HepG2 (cell line): Measurements from ENCODE around the gene HOXC4. TPM values are rescaled to one million over a fixed set of nuclear protein-coding genes. Genes with fewer than 3 reads are reported as not detected.

Experiments used
- ATAC-seq: fragments of 200-7000 bp; cut with Tn5 transposase; 3 replicates; pipeline ENCODE4 v1.9.1; 2020; ENCODE audit warnings: mild to moderate bottlenecking, moderate library complexity
- BruUV-seq: library from RNA; stranded (reverse); fragments of 400-500 nt; replicated peaks from 2 replicates; lab custom pipeline; 2021; lab: Mats Ljungman, UMichigan
- CTCF ChIA-PET: fragments of 300-600 bp; formaldehyde crosslinking; extraction: SDS; loops from one replicate; lab custom pipeline; 2021; ENCODE audit warnings: low total read pairs, inconsistent platforms, low intra/inter-chr PET ratio; lab: Yijun Ruan, JAX
- POLR2A ChIA-PET: fragments of 350-600 bp; sonication (Branson Sonifier 250); formaldehyde crosslinking; loops from one replicate; lab custom pipeline; 2020; ENCODE audit warnings: antibody characterized with exemption, inconsistent platforms; lab: Yijun Ruan, JAX
- DNase-seq: peaks from one replicate; pipeline ENCODE4 v3.0.0-alpha.2; 2015; ENCODE audit warnings: low spot score
- FAIRE-seq: peaks from 3 replicates; lab custom pipeline; 2011; peaks lifted over from hg19 to GRCh38; lab: Jason Lieb, UNC
- H2AFZ ChIP-seq: one replicate; pipeline ENCODE4 v1.6.1; 2011; ENCODE audit warnings: low read length, inconsistent platforms
- H3K27ac ChIP-seq: fragments of 300-600 bp; 3 replicates; pipeline ENCODE4 v1.8.0; 2011; ENCODE audit warnings: mixed run types, mild to moderate bottlenecking, mixed read lengths, low read length, inconsistent platforms; ENCODE audit not compliant: insufficient read depth; ENCODE audit errors: extremely low read length
- H3K27me3 ChIP-seq, 2 experiments: fragments of 200-600 bp in 1 of 2; 2 replicates in 1 of 2; 3 replicates in 1 of 2; pipeline versions ENCODE4 v1.6.0 to v1.8.0; 2011; ENCODE audit warnings: low read length in 2 of 2, mild to moderate bottlenecking in 2 of 2, moderate library complexity in 2 of 2, inconsistent platforms in 1 of 2; ENCODE audit not compliant: insufficient read depth in 2 of 2, control insufficient read depth in 1 of 2
- H3K36me3 ChIP-seq, 2 experiments: fragments of 200-600 bp in 1 of 2; replicated peaks in 1 of 2; 2 replicates in 1 of 2; 3 replicates in 1 of 2; pipeline versions ENCODE4 v1.5.1 to v1.8.0; 2011; ENCODE audit warnings: low read length in 2 of 2, inconsistent platforms in 1 of 2; ENCODE audit not compliant: insufficient read depth in 2 of 2, control insufficient read depth in 1 of 2
- H3K4me1 ChIP-seq: 2 replicates; pipeline ENCODE4 v1.5.1; 2012; ENCODE audit warnings: low read length, inconsistent platforms; ENCODE audit not compliant: insufficient read depth
- H3K4me2 ChIP-seq: 2 replicates; pipeline ENCODE4 v1.6.0; 2011; ENCODE audit warnings: low read depth, low read length, inconsistent platforms
- H3K4me3 ChIP-seq, 3 experiments: fragments of 200-600 bp in 1 of 3; sonication (generic), shearing (Covaris generic) in 1 of 3; replicated peaks in 1 of 3; 2 replicates each; pipeline ENCODE4 v1.5.1; 2011 to 2016; ENCODE audit warnings: low read length in 3 of 3, inconsistent platforms in 2 of 3, low read depth in 2 of 3, mild to moderate bottlenecking in 2 of 3, control low read depth in 1 of 3, mixed read lengths in 1 of 3; ENCODE audit not compliant: insufficient read depth in 1 of 3
- H3K79me2 ChIP-seq: one replicate; pipeline ENCODE4 v1.6.1; 2011; ENCODE audit warnings: low read length, inconsistent platforms; ENCODE audit not compliant: insufficient read depth
- H3K9ac ChIP-seq: 2 replicates; pipeline ENCODE4 v1.6.0; 2011; ENCODE audit warnings: mild to moderate bottlenecking, low read depth, low read length, inconsistent platforms; ENCODE audit not compliant: insufficient read depth
- H3K9me3 ChIP-seq: 2 replicates; pipeline ENCODE4 v1.5.1; 2012; ENCODE audit warnings: mild to moderate bottlenecking, low read length
- H4K20me1 ChIP-seq: 2 replicates; pipeline ENCODE4 v1.6.0; 2011; ENCODE audit warnings: inconsistent platforms, mild to moderate bottlenecking, low read length, moderate library complexity; ENCODE audit not compliant: insufficient read depth
- MXD3 ChIP-seq: IDR thresholded peaks from 2 replicates; pipeline ENCODE4 v1.6.1; 2016; ENCODE audit warnings: mild to moderate bottlenecking, missing biosample characterization, missing genetic modification reagents
- RFX1 ChIP-seq: fragments of 450-650 bp; IDR thresholded peaks from 2 replicates; pipeline ENCODE4 v1.6.1; 2017
- SKIL ChIP-seq: sonication (generic); formaldehyde crosslinking; IDR thresholded peaks from 2 replicates; pipeline ENCODE4 v1.8.0; 2022; ENCODE audit warnings: missing genetic modification reagents, mild to moderate bottlenecking, moderate library complexity, borderline replicate concordance
- SNAPC5 ChIP-seq: sonication (generic); formaldehyde crosslinking; IDR thresholded peaks from 2 replicates; pipeline ENCODE4 v1.8.1; 2023; ENCODE audit warnings: mild to moderate bottlenecking, missing genetic modification reagents, borderline replicate concordance
- U2AF1 ChIP-seq: fragments of 200-400 bp; formaldehyde crosslinking; optimal IDR thresholded peaks from 2 replicates; pipeline ENCODE3; 2017; ENCODE audit warnings: mild to moderate bottlenecking, low read depth, low read length
- ZFAT ChIP-seq: sonication (generic); formaldehyde crosslinking; conservative IDR thresholded peaks from 2 replicates; pipeline ENCODE4 v1.8.1; 2023; ENCODE audit warnings: missing genetic modification reagents, inconsistent platforms
- ZFP36 ChIP-seq: fragments of 150-350 bp; IDR thresholded peaks from 2 replicates; pipeline ENCODE4 v1.6.1; 2018; ENCODE audit warnings: borderline replicate concordance, low read length, low read depth; ENCODE audit not compliant: partially characterized antibody
- ZNF446 ChIP-seq: sonication (generic); formaldehyde crosslinking; IDR thresholded peaks from 2 replicates; pipeline ENCODE4 v1.5.0; 2020; ENCODE audit warnings: mild to moderate bottlenecking, missing genetic modification reagents
- ZNF740 ChIP-seq: sonication (generic); formaldehyde crosslinking; IDR thresholded peaks from 2 replicates; pipeline ENCODE4 v1.4.0; 2020; ENCODE audit warnings: missing genetic modification reagents
- WGBS: methylation state at CpG from one replicate; pipeline ENCODE4 v1.1.6; 2017; ENCODE audit warnings: low lambda C conversion rate; 5-methylcytosine and 5-hydroxymethylcytosine counted together
- in situ Hi-C: cut with HindIII; loops from 2 replicates; pipeline ENCODE4 v1.10.0; 2017; ENCODE audit warnings: low pct_unique_long_range_greater_than_20kb; ENCODE audit not compliant: extremely low pct_ligation_motif_present
- intact Hi-C: fragments of 100-400 bp; cut with micrococcal nuclease; formaldehyde crosslinking; loops from one replicate; pipeline ENCODE4 v1.10.0; 2022; ENCODE audit not compliant: unreplicated experiment
- polyA plus RNA-seq, 8 experiments: library from polyadenylated mRNA; depleted of rRNA in 3 of 8; stranded (reverse) in 7 of 8; unstranded in 1 of 8; fragments of >200 nt; fragmentation: Illumina TruSeq in 4 of 8; extraction: Trizol in 4 of 8; gene quantifications; 2 replicates each; pipeline versions ENCODE4 v1.2.1 to v1.2.3, GENCODE V29; 2011 to 2016; ENCODE audit warnings: low read depth in 4 of 8, missing spikeins in 1 of 8, mixed read lengths in 1 of 8; ENCODE audit not compliant: insufficient read depth in 1 of 8
- total RNA-seq, 5 experiments: library from RNA; depleted of rRNA; stranded (reverse); fragments of >200 nt; fragmentation: Illumina TruSeq; extraction: Trizol; gene quantifications; 2 replicates each; pipeline ENCODE4 v1.2.3, GENCODE V29; 2016; ENCODE audit warnings: low read depth in 1 of 5
- TF ChIP-seq, protein P1 (sequence below): sonication (generic); formaldehyde crosslinking; conservative IDR thresholded peaks from 2 replicates; pipeline ENCODE4 v1.4.0; 2020; ENCODE audit warnings: mild to moderate bottlenecking, missing genetic modification reagents, moderate library complexity
- TF ChIP-seq, protein P2 (sequence below): IDR thresholded peaks from 2 replicates; pipeline ENCODE4 v1.6.1; 2016

Gene HOXC4
- total and polyA plus RNA-seq, 2 of the 13 experiments (the other 11 are each of a cell fraction or from before 2014, with no cell fraction given) = not detected

DNA sequence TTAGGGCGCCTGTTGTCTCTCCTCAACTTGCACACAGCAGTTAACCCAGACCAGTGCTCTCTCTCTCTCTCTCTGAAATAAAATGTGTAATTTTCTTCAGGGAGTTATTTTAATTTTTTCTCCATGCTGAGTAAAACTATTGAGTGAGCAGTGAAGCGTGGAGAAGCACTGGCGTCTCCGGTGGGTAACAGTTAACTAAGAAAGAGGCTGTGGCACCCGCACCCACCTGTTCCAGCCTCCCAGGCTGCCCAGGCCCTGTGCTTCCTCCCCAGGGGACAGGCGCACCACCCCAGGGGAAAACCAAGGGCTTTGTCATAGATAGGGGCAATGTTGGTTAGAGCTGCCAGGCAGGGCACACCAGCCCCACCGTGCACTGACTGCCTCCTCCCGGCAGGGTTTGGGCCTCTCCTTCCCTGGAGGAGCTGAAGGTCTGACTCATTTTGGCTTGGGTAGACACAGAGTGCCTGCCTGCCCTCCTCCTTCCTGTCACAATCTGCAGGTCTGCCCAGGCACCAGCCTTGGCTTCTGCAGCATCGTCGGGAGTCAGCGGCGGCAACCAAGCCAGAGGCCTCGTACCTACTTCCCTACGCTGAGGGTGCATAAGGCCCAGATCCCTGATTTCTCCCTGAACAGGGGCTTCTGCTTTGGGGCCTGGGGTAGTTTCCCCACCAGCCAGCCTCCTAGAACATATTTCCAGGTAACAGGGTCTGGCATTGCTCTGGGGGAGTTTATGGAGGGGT lies 16.8 kb upstream of the HOXC4 start:
- Histone ChIP-seq H3K4me2 (no peak overlapping the region), H3K9me3 (no peaks in the 10 kb centered on the region), H2AFZ (no peak overlapping the region), H3K4me1 (peaks cover 7% of the 10 kb centered on the region; the same call in 1 of the 2 replicates), H3K36me3 (no peaks in the 10 kb centered on the region), H3K9ac (no peak overlapping the region), H3K79me2 (no peaks in the 10 kb centered on the region)
- BruUV-seq = no TSS peak
- FAIRE-seq = no peak
- ATAC-seq = no peak
- 68% methylated on average over 6 of the region's 14 CpGs for WGBS
- ChIA-PET CTCF (no interaction called here), POLR2A (no interaction called here)
- in situ Hi-C loops = no loop called here
- no peak for TF ChIP-seq ZFP36
- no peak for TF ChIP-seq ZFAT (CRISPR knock-in tag)
- TF ChIP-seq ZNF446 (CRISPR knock-in tag) = no peak
- TF ChIP-seq MXD3 (CRISPR knock-in tag) = no peak
- TF ChIP-seq, protein P1, sequence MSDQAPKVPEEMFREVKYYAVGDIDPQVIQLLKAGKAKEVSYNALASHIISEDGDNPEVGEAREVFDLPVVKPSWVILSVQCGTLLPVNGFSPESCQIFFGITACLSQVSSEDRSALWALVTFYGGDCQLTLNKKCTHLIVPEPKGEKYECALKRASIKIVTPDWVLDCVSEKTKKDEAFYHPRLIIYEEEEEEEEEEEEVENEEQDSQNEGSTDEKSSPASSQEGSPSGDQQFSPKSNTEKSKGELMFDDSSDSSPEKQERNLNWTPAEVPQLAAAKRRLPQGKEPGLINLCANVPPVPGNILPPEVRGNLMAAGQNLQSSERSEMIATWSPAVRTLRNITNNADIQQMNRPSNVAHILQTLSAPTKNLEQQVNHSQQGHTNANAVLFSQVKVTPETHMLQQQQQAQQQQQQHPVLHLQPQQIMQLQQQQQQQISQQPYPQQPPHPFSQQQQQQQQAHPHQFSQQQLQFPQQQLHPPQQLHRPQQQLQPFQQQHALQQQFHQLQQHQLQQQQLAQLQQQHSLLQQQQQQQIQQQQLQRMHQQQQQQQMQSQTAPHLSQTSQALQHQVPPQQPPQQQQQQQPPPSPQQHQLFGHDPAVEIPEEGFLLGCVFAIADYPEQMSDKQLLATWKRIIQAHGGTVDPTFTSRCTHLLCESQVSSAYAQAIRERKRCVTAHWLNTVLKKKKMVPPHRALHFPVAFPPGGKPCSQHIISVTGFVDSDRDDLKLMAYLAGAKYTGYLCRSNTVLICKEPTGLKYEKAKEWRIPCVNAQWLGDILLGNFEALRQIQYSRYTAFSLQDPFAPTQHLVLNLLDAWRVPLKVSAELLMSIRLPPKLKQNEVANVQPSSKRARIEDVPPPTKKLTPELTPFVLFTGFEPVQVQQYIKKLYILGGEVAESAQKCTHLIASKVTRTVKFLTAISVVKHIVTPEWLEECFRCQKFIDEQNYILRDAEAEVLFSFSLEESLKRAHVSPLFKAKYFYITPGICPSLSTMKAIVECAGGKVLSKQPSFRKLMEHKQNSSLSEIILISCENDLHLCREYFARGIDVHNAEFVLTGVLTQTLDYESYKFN (CRISPR knock-in tag) = no peak
- no peak for TF ChIP-seq RFX1
- no peak for TF ChIP-seq SKIL (CRISPR knock-in tag)
- TF ChIP-seq SNAPC5 (CRISPR knock-in tag) = no peak
- no peak for TF ChIP-seq U2AF1
- TF ChIP-seq, protein P2, sequence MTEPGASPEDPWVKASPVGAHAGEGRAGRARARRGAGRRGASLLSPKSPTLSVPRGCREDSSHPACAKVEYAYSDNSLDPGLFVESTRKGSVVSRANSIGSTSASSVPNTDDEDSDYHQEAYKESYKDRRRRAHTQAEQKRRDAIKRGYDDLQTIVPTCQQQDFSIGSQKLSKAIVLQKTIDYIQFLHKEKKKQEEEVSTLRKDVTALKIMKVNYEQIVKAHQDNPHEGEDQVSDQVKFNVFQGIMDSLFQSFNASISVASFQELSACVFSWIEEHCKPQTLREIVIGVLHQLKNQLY (CRISPR knock-in tag) = no peak
- TF ChIP-seq ZNF740 (CRISPR knock-in tag) = no peak
- TF ChIP-seq, all 625 proteins: peak for 0
- Histone ChIP-seq H3K27me3 (peaks cover 8 to 63% of the 10 kb centered on the region in 2 experiments), H4K20me1 (no peaks in the 10 kb centered on the region), H3K27ac (no peak overlapping the region), H3K4me3 (no peak overlapping the region)
- no peak for DNase-seq
- intact Hi-C loops = no loop called here
